GM21723 (cell line): ENCODE measurements around the gene EXD3.
"Not testable (repeated sequence)": the region's sequence is repeated elsewhere in the genome, so short reads cannot be mapped to it uniquely, and the experiment has no call there.

Experiments used
- ATAC-seq: cut with Tn5 transposase; IDR thresholded peaks from one replicate; pipeline ENCODE4 v1.9.1; 2021; ENCODE audit warnings: mild to moderate bottlenecking, moderate library complexity; ENCODE audit not compliant: unreplicated experiment

EXD3 gene

DNA sequence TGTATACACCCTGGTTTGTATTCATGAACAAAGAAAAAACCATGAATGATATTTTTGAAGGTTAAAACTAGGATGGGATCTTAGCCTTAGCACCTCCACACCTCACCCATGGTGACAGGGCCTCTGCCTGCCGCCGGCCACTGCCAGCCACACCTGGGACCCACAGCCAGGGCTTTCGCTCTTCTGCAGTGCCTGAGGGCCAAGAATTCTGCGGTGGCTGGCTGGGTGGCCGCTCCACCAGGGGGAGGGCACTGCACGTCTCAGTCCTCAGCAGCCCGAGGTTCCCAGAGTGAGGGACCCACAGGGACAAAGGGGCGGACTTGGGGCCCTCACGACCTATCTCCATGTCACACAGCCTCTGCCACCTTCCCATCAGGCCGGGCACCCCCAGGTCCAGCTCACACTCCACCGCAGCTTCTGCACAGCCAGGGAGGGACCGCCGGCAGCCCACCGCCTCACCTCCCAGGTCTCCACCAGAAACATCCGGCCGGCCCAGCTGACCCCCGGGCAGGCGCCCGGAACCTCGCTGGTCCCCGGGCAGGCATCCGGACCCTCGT, 6.9 kb downstream of the EXD3 start:
- ATAC-seq: no peak

DNA sequence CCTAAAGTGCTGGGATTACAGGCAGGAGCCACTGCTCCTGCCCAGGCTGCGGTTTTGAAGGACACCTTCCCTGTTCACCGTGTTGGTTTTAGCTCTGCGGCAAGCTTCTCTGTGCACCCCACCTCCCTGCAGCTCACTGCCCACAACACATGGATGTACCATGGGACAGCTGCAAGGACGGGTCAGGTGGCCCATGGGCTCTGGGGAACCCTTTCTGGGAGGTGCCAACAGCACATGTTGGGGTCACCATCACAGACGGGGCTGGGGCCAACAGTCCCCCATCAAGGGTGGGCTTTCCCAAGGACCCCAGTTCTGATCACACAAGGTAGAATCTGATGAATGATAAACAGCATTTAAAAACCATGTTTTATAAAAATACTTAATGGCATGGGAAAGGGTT, 7.5 kb downstream of the EXD3 start:
- no peak for ATAC-seq

GRCh38 chr9:137412431-137412830, 10.5 kb downstream of the EXD3 start:
- ATAC-seq: no peak

GRCh38 chr9:137411645-137412380, 11.1 kb downstream of the EXD3 start:
- no peak for ATAC-seq

DNA sequence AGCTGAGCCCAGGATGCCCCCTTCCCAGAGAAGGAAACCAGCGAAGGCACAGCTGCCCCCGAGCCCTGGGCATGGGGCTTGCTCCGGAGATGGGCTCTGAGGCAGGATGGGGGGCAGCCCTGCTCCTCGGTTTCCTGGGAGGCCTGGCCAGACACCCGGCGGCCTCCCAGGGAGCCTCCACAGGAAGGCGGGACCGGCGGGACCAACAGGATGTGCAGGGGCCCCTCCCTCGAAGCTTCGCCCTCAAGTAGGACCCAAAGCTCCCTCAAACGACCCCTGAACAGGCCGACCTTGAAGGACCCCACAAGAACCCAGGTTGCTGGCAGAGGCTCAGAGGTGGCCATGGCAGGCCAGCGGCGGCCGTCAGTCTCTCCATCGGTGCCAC, 11.7 kb downstream of the EXD3 start:
- no peak for ATAC-seq

- ATAC-seq: no peak
These were observed 12.1 kb downstream of the EXD3 start for GRCh38 chr9:137410891-137411249.

DNA sequence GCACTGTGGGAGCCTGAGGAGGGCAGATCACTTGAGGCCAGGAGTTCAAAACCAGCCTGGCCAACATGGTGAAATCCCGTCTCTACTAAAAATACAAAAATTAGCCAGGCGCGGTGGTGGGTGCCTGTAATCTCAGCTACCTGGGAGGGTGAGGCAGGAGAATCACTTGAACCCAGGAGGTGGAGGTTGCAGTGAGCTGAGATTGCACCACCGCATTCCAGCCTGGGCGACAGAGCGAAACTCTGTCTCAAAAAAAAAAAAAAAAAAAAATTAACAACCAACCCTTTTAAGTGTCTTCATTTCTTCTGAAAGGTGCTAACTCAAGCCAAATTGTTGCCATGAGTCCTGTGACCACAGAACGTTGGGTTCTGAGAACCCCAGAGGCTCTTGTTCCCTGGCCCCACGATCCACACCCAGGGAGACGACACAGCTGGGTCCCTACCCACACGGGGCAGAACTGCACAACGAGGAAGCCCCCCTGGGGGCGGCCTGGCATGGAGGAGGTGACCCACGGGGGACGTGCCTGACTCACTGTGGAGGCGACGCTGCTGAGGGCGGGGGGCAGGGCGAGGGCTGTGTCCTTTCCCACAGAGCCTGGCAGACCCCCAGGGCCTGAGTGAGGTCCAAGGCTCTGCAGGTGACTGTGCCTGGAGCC, 12.6 kb downstream of the EXD3 start:
- not testable (repeated sequence) for ATAC-seq

GRCh38 chr9:137409515-137409914, 13.4 kb downstream of the EXD3 start:
- no peak for ATAC-seq

DNA sequence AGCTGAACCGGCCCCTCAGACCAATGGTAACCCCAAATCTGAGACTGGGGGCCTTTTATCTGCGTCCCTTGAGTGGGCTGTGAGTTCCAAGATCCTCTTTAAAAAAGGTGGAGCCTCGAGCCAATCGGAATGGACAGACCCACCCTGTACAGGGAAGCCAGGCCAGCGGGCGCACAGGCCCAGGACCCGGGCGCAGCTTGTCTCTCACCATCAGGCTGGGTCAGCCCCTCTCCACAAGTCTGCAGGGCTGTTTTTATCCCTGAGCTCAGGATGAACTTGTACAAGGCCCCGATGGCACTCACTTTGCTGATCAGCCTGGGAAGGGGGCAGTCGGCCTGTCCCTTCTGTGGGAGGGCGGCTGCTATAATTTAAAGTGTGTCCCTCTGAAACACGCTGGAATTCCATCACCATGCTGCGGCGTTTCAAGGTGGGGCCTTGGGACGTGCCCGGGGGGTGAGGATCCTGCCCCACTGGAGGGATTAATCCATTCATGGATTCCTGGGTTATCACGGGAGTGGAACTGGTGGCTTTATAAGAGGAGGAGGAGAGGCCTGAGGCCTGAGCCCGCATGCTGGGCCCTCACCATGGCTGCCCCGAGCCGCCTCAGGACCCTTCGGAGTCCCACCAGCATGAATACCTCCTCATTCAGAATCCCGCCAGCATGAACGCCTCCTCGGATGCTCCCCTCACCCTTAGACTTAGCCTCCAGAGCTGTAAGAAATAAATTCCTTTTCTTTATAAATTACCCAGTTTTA, 14.1 kb downstream of the EXD3 start:
- ATAC-seq: no peak

- ATAC-seq: no peak
These were observed 15.2 kb downstream of the EXD3 start for GRCh38 chr9:137407590-137408300.

DNA sequence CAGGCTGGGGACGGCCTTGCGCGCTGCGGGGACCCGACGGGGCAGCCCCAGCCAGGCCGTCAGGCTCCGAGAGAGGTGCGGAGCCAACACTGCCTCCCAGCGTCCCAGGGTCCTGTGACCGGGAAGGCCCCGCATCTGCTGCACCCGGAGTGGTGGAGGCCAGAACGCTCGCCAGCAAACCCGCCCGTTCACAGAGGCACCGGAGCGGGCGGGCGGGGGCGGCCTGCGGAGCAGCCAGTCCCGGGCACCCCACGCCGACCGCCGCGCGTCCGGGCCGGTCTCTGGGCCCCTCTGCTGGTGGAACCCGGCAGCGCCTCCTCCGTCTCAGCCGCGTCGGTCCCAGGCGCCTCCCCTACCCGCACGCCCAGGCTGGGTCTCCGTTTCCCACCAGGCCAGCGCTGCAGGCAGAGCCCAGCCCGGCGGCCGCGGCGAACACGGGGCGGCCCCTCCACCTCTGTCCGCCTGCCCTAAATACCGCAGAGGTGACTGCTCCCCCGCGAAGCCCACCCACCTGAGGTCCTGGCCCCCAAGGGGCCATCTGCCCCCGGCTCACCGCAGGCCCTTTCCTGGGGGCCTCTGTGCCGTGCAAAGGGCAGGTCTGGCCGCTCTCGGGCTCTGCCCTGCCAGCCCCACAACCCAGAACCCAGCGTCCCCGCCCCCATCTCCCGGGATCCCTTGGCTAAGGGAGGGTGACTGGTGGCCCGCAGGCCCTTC, 15.9 kb downstream of the EXD3 start:
- no peak for ATAC-seq

DNA sequence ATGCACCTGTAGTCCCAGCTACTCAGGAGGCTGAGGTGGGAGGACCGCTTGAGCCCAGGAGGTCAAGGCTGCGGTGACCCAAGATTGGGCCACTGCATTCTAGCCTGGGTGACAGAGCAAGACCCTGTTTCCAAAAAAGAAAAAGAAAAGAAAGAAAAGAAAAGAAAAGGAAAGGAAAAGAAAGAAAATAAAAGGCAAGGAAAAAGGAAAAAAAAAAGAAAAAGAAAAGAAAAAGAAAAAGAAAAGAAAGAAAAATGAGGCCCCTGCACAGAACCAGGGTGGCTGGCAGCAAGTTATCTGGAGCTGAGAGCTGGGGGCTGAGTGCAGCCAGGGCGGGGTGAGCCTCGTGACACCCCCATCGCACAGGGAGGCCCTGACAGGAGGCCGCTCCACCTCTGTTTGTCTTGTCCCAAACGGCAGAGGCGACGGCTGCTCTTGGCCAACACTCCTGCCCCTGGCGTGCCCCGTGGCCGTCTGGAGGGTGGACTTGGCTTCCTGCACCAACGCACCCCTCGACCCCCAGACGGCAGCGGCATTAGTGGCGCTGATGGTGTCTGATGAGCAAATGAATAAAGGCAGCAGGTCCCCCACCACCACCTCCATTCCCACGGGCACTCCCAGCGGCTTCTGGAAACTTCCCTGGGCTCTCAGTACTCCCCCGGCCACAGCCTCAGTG, 16.7 kb downstream of the EXD3 start:
- no peak for ATAC-seq

DNA sequence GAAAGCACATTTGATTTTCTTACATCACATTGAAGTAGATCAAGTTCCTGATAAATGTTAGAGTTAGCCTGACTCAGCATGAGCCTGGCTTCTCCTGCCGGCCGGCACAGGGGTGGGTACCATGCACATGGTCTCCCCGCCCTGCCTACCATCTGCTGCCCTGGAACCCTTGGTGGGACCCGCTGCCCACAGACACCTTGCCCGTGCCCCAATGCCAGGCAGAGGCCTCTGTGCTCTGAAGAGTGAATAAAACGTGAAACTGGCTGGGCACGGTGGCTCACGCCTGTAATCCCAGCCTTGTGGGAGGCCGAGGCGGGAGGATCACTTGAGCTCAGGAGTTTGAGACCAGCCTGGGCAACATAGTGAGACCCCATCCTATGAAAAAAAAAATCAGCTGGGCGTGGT, 17.3 kb downstream of the EXD3 start:
- no peak for ATAC-seq

DNA sequence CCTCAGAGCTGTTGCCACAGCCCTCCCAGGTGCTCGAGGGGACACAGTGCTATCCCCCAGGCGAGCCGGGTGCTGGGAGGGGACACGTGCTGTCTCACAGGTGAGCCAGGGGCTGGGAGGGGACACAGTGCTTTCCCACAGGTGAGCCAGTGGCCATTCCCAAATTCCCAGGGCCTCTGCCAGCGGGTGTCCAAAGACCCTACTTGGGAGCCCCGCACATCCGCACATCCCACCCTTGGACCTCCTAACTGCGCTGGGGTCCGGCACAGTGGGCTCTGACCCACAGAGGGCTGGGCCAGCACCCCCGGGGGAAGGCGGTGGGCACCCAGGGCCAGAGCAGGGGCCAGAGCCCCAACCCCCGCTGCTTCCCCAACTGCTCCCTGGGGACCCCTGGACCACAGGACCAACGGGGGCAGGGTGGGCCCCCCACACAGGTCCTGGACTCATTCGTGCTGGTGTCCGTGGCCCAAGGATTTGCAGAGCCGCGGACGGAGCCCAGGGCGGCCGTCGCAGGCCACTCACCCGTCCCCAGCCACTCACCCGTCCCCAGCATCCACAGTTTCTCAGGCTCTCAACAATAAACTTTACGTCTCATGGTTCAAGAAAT, 17.9 kb downstream of the EXD3 start:
- ATAC-seq: no peak

GRCh38 chr9:137403269-137403668, 19.7 kb downstream of the EXD3 start:
- ATAC-seq: no peak

- no peak for ATAC-seq
These were observed 20.2 kb downstream of the EXD3 start for GRCh38 chr9:137402746-137403145.

- no peak for ATAC-seq
These were observed 24.1 kb downstream of the EXD3 start for GRCh38 chr9:137398561-137399468.

GRCh38 chr9:137397675-137398423, 25.1 kb downstream of the EXD3 start:
- no peak for ATAC-seq
